Bronchial epithelial cell (primary cell): ENCODE measurements around the gene IRX5. TPM values are rescaled to one million over a fixed set of nuclear protein-coding genes. Genes with fewer than 3 reads are reported as not detected.

Experiments used
- DNase-seq: peaks from one replicate; pipeline ENCODE4 v3.0.0-alpha.2; 2010; ENCODE audit warnings: low read depth
- FAIRE-seq: peaks from 2 replicates; lab custom pipeline; 2011; peaks lifted over from hg19 to GRCh38; lab: Jason Lieb, UNC
- H3K27me3 ChIP-seq: 2 replicates; pipeline ENCODE4 v1.5.1; 2011; ENCODE audit warnings: low read length; ENCODE audit not compliant: control insufficient read depth, insufficient read depth
- H3K36me3 ChIP-seq: 2 replicates; pipeline ENCODE4 v1.5.1; 2011; ENCODE audit warnings: low read length; ENCODE audit not compliant: control insufficient read depth, insufficient read depth
- H3K4me3 ChIP-seq: 2 replicates; pipeline ENCODE4 v1.5.1; 2011; ENCODE audit warnings: mild to moderate bottlenecking, low read depth, low read length, control low read depth
- total RNA-seq: library from RNA; depleted of rRNA; stranded (reverse); fragments of >200 nt; gene quantifications from 2 replicates; pipeline ENCODE4 v1.2.1, GENCODE V29; 2014
- TF ChIP-seq, protein P1 (sequence below): IDR thresholded peaks from 2 replicates; pipeline ENCODE4 v1.5.1; 2011; ENCODE audit warnings: mild to moderate bottlenecking, moderate library complexity, low read length, control low read depth, inconsistent platforms; ENCODE audit not compliant: insufficient read depth, severe bottlenecking

Gene IRX5
- total RNA-seq, 1 donor from 2014 or later = 6.3 TPM

DNA sequence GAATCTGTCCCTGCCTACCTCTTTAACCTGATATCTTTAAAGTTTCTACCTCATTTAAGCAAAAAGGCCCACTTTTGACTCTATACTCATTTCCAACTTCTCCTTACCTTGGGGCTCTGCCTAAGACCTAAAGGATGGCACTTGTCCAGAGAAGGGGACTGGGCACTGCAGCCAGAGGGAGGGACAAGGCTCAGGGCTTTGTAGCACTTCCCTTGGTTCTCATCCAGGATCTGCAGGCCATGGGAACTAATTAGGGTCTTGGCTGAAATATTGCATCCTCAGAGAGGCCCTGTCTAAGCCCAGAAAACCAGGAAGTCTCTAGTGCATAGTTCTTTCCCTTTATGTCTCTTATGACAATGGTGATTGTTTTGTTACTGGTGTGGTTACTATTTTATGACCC lies 37.3 kb downstream of the IRX5 start:
- FAIRE-seq = no peak
- no peak for DNase-seq
- Histone ChIP-seq H3K27me3 (no peaks in the 10 kb centered on the region), H3K36me3 (no peaks in the 10 kb centered on the region), H3K4me3 (no peak overlapping the region)
- TF ChIP-seq, protein P1, sequence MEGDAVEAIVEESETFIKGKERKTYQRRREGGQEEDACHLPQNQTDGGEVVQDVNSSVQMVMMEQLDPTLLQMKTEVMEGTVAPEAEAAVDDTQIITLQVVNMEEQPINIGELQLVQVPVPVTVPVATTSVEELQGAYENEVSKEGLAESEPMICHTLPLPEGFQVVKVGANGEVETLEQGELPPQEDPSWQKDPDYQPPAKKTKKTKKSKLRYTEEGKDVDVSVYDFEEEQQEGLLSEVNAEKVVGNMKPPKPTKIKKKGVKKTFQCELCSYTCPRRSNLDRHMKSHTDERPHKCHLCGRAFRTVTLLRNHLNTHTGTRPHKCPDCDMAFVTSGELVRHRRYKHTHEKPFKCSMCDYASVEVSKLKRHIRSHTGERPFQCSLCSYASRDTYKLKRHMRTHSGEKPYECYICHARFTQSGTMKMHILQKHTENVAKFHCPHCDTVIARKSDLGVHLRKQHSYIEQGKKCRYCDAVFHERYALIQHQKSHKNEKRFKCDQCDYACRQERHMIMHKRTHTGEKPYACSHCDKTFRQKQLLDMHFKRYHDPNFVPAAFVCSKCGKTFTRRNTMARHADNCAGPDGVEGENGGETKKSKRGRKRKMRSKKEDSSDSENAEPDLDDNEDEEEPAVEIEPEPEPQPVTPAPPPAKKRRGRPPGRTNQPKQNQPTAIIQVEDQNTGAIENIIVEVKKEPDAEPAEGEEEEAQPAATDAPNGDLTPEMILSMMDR = no peak

DNA sequence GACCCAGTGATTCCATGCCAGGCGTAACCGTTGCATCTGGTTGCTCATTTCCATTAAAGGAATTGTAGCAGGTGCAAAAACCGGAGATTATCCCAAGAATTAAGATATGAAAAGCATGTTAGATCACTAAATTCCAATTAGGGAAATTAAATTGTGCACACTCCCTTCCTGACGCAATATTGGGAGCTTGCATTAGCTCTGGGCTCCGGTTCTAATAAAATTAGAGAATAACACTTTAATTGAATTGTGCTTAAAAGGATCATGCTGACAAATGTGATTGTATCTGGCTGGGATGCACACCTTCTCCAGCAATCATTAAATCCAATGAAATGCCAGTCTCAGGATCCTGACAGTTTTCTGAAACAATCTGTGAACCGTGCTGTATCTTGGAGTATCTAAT lies 38.1 kb downstream of the IRX5 start:
- TF ChIP-seq, protein P1 = no peak
- Histone ChIP-seq H3K36me3 (no peaks in the 10 kb centered on the region), H3K27me3 (no peaks in the 10 kb centered on the region), H3K4me3 (no peak overlapping the region)
- FAIRE-seq (no peak), DNase-seq (no peak)

DNA sequence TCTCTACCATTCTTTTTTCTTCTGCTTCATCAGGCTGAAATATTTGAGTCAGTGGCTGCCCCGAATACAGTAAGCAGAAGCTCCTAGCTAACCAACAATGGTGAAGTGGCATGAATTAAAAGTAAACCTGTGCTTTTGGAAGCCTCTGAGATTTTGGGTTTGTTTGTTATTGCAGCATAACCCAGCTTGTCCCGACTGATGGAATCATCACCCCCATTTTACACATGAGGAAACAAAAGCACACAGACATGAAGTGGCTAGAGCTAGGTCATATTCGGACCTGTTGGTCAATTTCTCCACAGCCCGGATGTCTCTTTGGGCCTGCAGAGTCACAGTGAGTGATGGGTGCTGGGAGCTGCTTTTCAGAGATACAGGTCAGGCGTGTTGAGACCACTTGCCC lies 39.4 kb downstream of the IRX5 start:
- H3K36me3 ChIP-seq = no peaks in the 10 kb centered on the region
- no peak for DNase-seq
- H3K27me3 ChIP-seq = no peaks in the 10 kb centered on the region
- TF ChIP-seq, protein P1 = no peak
- FAIRE-seq = no peak
- no peak overlapping the region for H3K4me3 ChIP-seq

DNA sequence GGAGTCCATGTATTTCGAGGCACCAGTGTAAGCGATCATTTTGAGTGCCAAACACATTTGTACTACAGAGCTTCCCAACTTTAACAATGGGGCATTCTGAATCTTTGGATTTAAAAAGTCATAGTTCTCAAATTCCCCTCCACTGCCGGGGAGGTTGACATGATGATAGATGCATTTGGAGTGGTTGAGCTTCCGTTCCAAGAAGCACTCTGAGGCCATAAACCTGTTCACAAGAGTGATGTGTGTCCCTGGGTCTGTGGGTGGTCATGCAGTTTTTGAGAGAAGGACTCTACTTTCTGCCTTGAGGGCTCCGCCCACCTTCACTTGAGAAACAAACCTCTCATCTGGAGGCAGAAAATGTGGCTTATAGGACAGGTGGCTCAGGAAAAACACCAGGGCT lies 43.7 kb downstream of the IRX5 start:
- H3K4me3 ChIP-seq = no peak overlapping the region
- no peaks in the 10 kb centered on the region for H3K36me3 ChIP-seq
- DNase-seq = no peak
- no peak for FAIRE-seq
- H3K27me3 ChIP-seq = no peaks in the 10 kb centered on the region
- TF ChIP-seq, protein P1 = no peak

DNA sequence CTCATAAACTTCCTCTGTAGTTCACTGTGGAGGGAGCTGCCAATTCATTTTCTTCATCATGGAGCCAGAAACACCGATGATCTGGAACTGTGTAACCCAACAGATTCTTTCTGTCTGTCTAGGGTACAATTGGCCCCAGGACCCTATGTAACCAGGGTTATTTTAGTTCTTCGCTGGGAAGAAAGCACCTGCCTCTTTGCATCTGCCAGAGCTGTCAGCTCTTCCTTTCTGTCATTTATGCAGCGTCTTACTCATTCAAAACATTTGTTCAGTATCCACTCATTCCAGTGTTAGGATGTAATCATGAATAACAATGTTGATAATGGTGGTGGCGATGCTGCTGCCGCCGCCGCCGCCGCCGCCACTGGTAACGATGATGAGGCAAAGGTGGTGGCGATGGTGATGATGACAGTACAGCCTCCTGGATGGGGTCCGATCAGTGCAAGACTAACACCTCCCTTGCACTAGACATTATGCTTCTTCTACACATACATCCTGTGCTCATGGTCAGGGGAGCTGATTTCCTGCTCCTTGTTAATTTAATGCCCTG lies 46.1 kb downstream of the IRX5 start:
- Histone ChIP-seq H3K36me3 (no peaks in the 10 kb centered on the region), H3K4me3 (no peak overlapping the region), H3K27me3 (no peaks in the 10 kb centered on the region)
- FAIRE-seq (no peak), DNase-seq (no peak)
- TF ChIP-seq, protein P1 = no peak

DNA sequence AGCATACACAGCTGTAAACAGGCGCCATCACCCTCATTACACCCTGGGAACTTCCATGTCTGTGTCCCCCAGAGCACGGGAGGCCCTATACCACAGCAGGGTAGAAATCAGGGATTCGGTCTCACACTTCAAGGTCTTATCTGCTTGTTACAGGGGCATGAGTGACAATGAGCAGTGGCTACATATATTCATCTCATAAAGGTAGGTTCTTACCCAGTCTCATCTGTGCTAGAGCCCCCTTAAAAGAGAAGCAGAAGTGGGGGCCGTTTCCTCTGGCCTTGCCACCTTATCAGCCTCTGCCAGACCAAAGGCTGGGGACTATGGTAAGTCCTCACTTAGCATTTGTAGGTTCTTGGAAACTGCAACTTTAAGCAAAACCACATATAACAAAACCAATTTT lies 46.5 kb downstream of the IRX5 start:
- TF ChIP-seq, protein P1 = no peak
- no peak for FAIRE-seq
- Histone ChIP-seq H3K27me3 (no peaks in the 10 kb centered on the region), H3K36me3 (no peaks in the 10 kb centered on the region), H3K4me3 (no peak overlapping the region)
- DNase-seq = no peak
